CD4-positive, alpha-beta T cell (primary cell): ENCODE data around the gene EEPD1. TPM values are rescaled to one million over a fixed set of nuclear protein-coding genes. Genes with fewer than 3 reads are reported as not detected.

Experiments
- ATAC-seq: fragments of 200-7000 bp; cut with Tn5 transposase; one replicate; pipeline ENCODE4 v1.10.0; 2022; ENCODE audit warnings: mild to moderate bottlenecking; ENCODE audit not compliant: poor library complexity
- CTCF ChIA-PET: fragments of 350-600 bp; sonication (Branson Sonifier 250); formaldehyde crosslinking; loops from one replicate; lab custom pipeline; 2021; ENCODE audit warnings: antibody characterized with exemption, inconsistent platforms; lab: Charles Lee
- POLR2A ChIA-PET: fragments of 350-600 bp; sonication (Branson Sonifier 250); formaldehyde crosslinking; loops from one replicate; lab custom pipeline; 2021; ENCODE audit warnings: antibody characterized with exemption, inconsistent platforms; lab: Charles Lee
- DNase-seq, 14 experiments: peaks; one replicate each; pipeline ENCODE4 v3.0.0-alpha.2; 2013 to 2020; ENCODE audit warnings: mixed read lengths in 2 of 14
- H3K27ac ChIP-seq, 2 donors: one replicate each; pipeline versions ENCODE4 v1.5.1 to v1.7.0; 2013; ENCODE audit warnings: low read length in 2 of 2, low read depth in 1 of 2, mild to moderate bottlenecking in 1 of 2
- H3K27me3 ChIP-seq, 2 experiments: 1 replicate in 1 of 2; 2 replicates in 1 of 2; pipeline versions ENCODE4 v1.6.1 to v1.7.0; 2013; ENCODE audit warnings: low read length in 2 of 2, control low read depth in 1 of 2, mild to moderate bottlenecking in 1 of 2, moderate library complexity in 1 of 2; ENCODE audit not compliant: insufficient read depth in 2 of 2, control insufficient read depth in 1 of 2
- H3K36me3 ChIP-seq: one replicate; pipeline ENCODE4 v1.6.1; 2013; ENCODE audit warnings: low read length, control low read depth; ENCODE audit not compliant: insufficient read depth
- H3K4me1 ChIP-seq: one replicate; pipeline ENCODE4 v1.6.1; 2013; ENCODE audit warnings: low read length, control low read depth; ENCODE audit not compliant: insufficient read depth
- H3K4me3 ChIP-seq: one replicate; pipeline ENCODE4 v1.5.1; 2013; ENCODE audit warnings: mild to moderate bottlenecking, low read length, moderate library complexity
- H3K9me3 ChIP-seq, 2 experiments: 1 replicate in 1 of 2; 2 replicates in 1 of 2; pipeline versions ENCODE4 v1.6.1 to v1.7.0; 2013; ENCODE audit warnings: low read length in 2 of 2, mild to moderate bottlenecking in 2 of 2, control low read depth in 1 of 2, moderate library complexity in 1 of 2; ENCODE audit not compliant: control insufficient read depth in 1 of 2, insufficient read depth in 1 of 2
- H3K27ac Mint-ChIP-seq: one replicate; pipeline ENCODE4 v1.8.0; 2020; ENCODE audit warnings: mixed read lengths
- H3K27me3 Mint-ChIP-seq: one replicate; pipeline ENCODE4 v1.8.0; 2021; ENCODE audit warnings: mixed read lengths
- H3K36me3 Mint-ChIP-seq: one replicate; pipeline ENCODE4 v1.8.0; 2021; ENCODE audit warnings: low read depth, mixed read lengths
- H3K4me1 Mint-ChIP-seq: one replicate; pipeline ENCODE4 v1.8.0; 2021; ENCODE audit warnings: low read depth, mixed read lengths
- H3K4me3 Mint-ChIP-seq: one replicate; pipeline ENCODE4 v1.8.0; 2020; ENCODE audit warnings: mild to moderate bottlenecking, mixed read lengths
- H3K9me3 Mint-ChIP-seq: one replicate; pipeline ENCODE4 v1.8.0; 2020; ENCODE audit warnings: mixed read lengths
- CTCF ChIP-seq: fragments of 200-600 bp; IDR thresholded peaks from one replicate; pipeline ENCODE4 v1.8.0; 2022; ENCODE audit warnings: antibody characterized with exemption, mild to moderate bottlenecking
- intact Hi-C, 2 experiments: fragments of 100-400 bp; cut with DNase I in 1 of 2; cut with micrococcal nuclease in 1 of 2; formaldehyde crosslinking; loops; one replicate each; pipeline versions ENCODE4 v1.15.1 to v1.9.0; 2023 to 2025; cut with DNase I, micrococcal nuclease
- total RNA-seq, 174 experiments: library from RNA in 2 of 174; stranded (reverse) in 2 of 174; gene quantifications; one replicate each; pipeline ENCODE4 v1.2.3 and lab custom pipeline; 2021 to 2026

Gene EEPD1
- total RNA-seq, 2 experiments from 2014 or later, result 4.4 to 4.6 TPM

- Mint-ChIP-seq H3K27me3 (no peaks in the 10 kb centered on the region), H3K9me3 (no peaks in the 10 kb centered on the region), H3K36me3 (no peaks in the 10 kb centered on the region), H3K4me1 (peaks cover 18% of the 10 kb centered on the region), H3K4me3 (no peak overlapping the region), H3K27ac (no peak overlapping the region)
- ATAC-seq (no peak), DNase-seq (peak in 1 of 14 experiments; percentile 31)
- Histone ChIP-seq H3K27me3 (no peaks in the 10 kb centered on the region), H3K27ac (no peak overlapping the region), H3K9me3 (no peaks in the 10 kb centered on the region), H3K36me3 (no peaks in the 10 kb centered on the region), H3K4me1 (peaks cover 17% of the 10 kb centered on the region), H3K4me3 (no peak overlapping the region)
- TF ChIP-seq CTCF, result no peak
- intact Hi-C loops, result loop anchor here in 1 of 2 experiments (5.0 kb wide), 1 partner anchor 95 kb away; no protein-coding TSS in a partner anchor
- POLR2A ChIA-PET, result no interaction called here
- CTCF ChIA-PET, result no interaction called here
Measured at GRCh38 chr7:36272567-36273269, 119.7 kb downstream of the EEPD1 start.

- TF ChIP-seq CTCF, result no peak
- Histone ChIP-seq H3K27me3 (no peaks in the 10 kb centered on the region), H3K36me3 (no peaks in the 10 kb centered on the region), H3K9me3 (no peaks in the 10 kb centered on the region), H3K4me1 (peaks cover 17% of the 10 kb centered on the region), H3K27ac (no peak overlapping the region), H3K4me3 (no peak overlapping the region)
- POLR2A ChIA-PET, result interaction anchor here (2.7 kb wide), 1 partner anchor 11 kb away, joined by 5 read pairs; no protein-coding TSS in a partner anchor
- peaks cover 18% of the 10 kb centered on the region for H3K4me1 Mint-ChIP-seq
- no peaks in the 10 kb centered on the region for H3K27me3 Mint-ChIP-seq
- intact Hi-C loops, result loop anchor here in 1 of 2 experiments (5.0 kb wide), 1 partner anchor 97 kb away; no protein-coding TSS in a partner anchor
- DNase-seq, result no peak
- no peaks in the 10 kb centered on the region for H3K9me3 Mint-ChIP-seq
- no peaks in the 10 kb centered on the region for H3K36me3 Mint-ChIP-seq
- H3K27ac Mint-ChIP-seq, result no peak overlapping the region
- H3K4me3 Mint-ChIP-seq, result no peak overlapping the region
- CTCF ChIA-PET, result no interaction called here
- no peak for ATAC-seq
Measured at GRCh38 chr7:36273836-36274235, 120.8 kb downstream of the EEPD1 start.

- Mint-ChIP-seq H3K4me1 (peaks cover 35% of the 10 kb centered on the region), H3K36me3 (no peaks in the 10 kb centered on the region), H3K4me3 (no peak overlapping the region), H3K27ac (no peak overlapping the region), H3K9me3 (no peaks in the 10 kb centered on the region), H3K27me3 (no peaks in the 10 kb centered on the region)
- ChIA-PET CTCF (no interaction called here), POLR2A (interaction anchor here (1.4 to 2.7 kb wide), 2 partner anchors 9 to 10 kb away, joined by 4 to 5 read pairs; no protein-coding TSS in a partner anchor)
- H3K4me1 ChIP-seq, result peaks cover 32% of the 10 kb centered on the region
- no peaks in the 10 kb centered on the region for H3K9me3 ChIP-seq
- H3K36me3 ChIP-seq, result no peaks in the 10 kb centered on the region
- DNase-seq, result no peak
- no peaks in the 10 kb centered on the region for H3K27me3 ChIP-seq
- no peak overlapping the region for H3K4me3 ChIP-seq
- no peak overlapping the region for H3K27ac ChIP-seq
- intact Hi-C loops, result loop anchor here in 1 of 2 experiments (5.0 kb wide), 1 partner anchor 64 kb away; no protein-coding TSS in a partner anchor
- no peak for TF ChIP-seq CTCF
- no peak for ATAC-seq
Measured at GRCh38 chr7:36275735-36276284, 122.8 kb downstream of the EEPD1 start.
